PC-3 (cell line): ENCODE results near the gene CCL4. TPM values are rescaled to one million over a fixed set of nuclear protein-coding genes. Genes with fewer than 3 reads are reported as not detected.
"Not testable (repeated sequence)": the region's sequence is repeated elsewhere in the genome, so short reads cannot be mapped to it uniquely, and the experiment has no call there.

Experiments
- ATAC-seq: fragments of 200-7000 bp; cut with Tn5 transposase; 2 replicates; pipeline ENCODE4 v1.9.1; 2020; ENCODE audit warnings: mild to moderate bottlenecking, moderate library complexity
- BruUV-seq: library from RNA; stranded (reverse); fragments of 400-500 nt; replicated peaks from 2 replicates; lab custom pipeline; 2021; lab: Mats Ljungman, UMichigan
- CTCF ChIA-PET: fragments of 300-600 bp; sonication (Branson Sonifier 250); formaldehyde crosslinking; loops from one replicate; lab custom pipeline; 2022; ENCODE audit warnings: antibody characterized with exemption; lab: Charles Lee
- POLR2A ChIA-PET: fragments of 300-600 bp; sonication (Branson Sonifier 250); formaldehyde crosslinking; loops from one replicate; lab custom pipeline; 2022; ENCODE audit warnings: antibody characterized with exemption; ENCODE audit not compliant: unreplicated experiment; lab: Charles Lee
- DNase-seq: peaks from one replicate; pipeline ENCODE4 v3.0.0-alpha.2; 2015
- H2AFZ ChIP-seq: fragments of 300-600 bp; sonication (generic); 2 replicates; pipeline ENCODE4 v1.6.0; 2016; ENCODE audit warnings: antibody characterized with exemption, low read length
- H3F3A ChIP-seq: fragments of 300-600 bp; sonication (generic); one replicate; pipeline ENCODE4 v1.6.0; 2017; ENCODE audit warnings: antibody characterized with exemption, low read length, control low read depth, mild to moderate bottlenecking; ENCODE audit not compliant: unreplicated experiment
- H3K27ac ChIP-seq: fragments of 300-600 bp; sonication (generic); 2 replicates; pipeline ENCODE4 v1.5.1; 2016; ENCODE audit warnings: mild to moderate bottlenecking, low read length
- H3K27me3 ChIP-seq: fragments of 300-600 bp; sonication (generic); 2 replicates; pipeline ENCODE4 v1.6.1; 2016; ENCODE audit warnings: low read length, mixed read lengths
- H3K36me3 ChIP-seq: fragments of 300-600 bp; sonication (generic); 2 replicates; pipeline ENCODE4 v1.6.1; 2016; ENCODE audit warnings: low read depth, mixed run types, low read length, mixed read lengths
- H3K4me1 ChIP-seq: fragments of 300-600 bp; sonication (generic); 2 replicates; pipeline ENCODE4 v1.5.1; 2016; ENCODE audit warnings: low read length; ENCODE audit not compliant: insufficient read depth
- H3K4me2 ChIP-seq: fragments of 300-600 bp; sonication (generic); 2 replicates; pipeline ENCODE4 v1.6.0; 2016; ENCODE audit warnings: low read length
- H3K4me3 ChIP-seq: fragments of 300-600 bp; sonication (generic); 2 replicates; pipeline ENCODE4 v1.5.1; 2016; ENCODE audit warnings: mild to moderate bottlenecking, low read length, mixed read lengths
- H3K79me2 ChIP-seq: fragments of 300-600 bp; sonication (generic); 2 replicates; pipeline ENCODE4 v1.6.1; 2017; ENCODE audit warnings: low read length, mixed read lengths
- H3K9ac ChIP-seq: fragments of 300-600 bp; sonication (generic); 2 replicates; pipeline ENCODE4 v1.6.0; 2016; ENCODE audit warnings: mild to moderate bottlenecking, low read length
- H3K9me2 ChIP-seq: fragments of 300-600 bp; sonication (generic); replicated peaks from 2 replicates; pipeline ENCODE4 v1.6.1; 2016; ENCODE audit warnings: mixed run types, low read length, mixed read lengths
- H3K9me3 ChIP-seq: fragments of 300-600 bp; sonication (generic); 2 replicates; pipeline ENCODE4 v1.6.1; 2016; ENCODE audit warnings: low read length, mixed read lengths
- H4K20me1 ChIP-seq: fragments of 300-600 bp; sonication (generic); 2 replicates; pipeline ENCODE4 v1.6.1; 2016; ENCODE audit warnings: low read length, mixed read lengths
- CTCF ChIP-seq: fragments of 300-600 bp; sonication (generic); conservative IDR thresholded peaks from 2 replicates; pipeline ENCODE4 v1.5.1; 2017; ENCODE audit warnings: antibody characterized with exemption, low read depth, mild to moderate bottlenecking, low read length
- EZH2 ChIP-seq: fragments of 300-600 bp; sonication (generic); IDR thresholded peaks from one replicate; pipeline ENCODE4 v1.6.1; 2017; ENCODE audit warnings: antibody characterized with exemption, mild to moderate bottlenecking, low read length; ENCODE audit not compliant: unreplicated experiment
- EZH2phosphoT487 ChIP-seq: fragments of 300-600 bp; sonication (generic); IDR thresholded peaks from 2 replicates; pipeline ENCODE4 v1.6.1; 2018; ENCODE audit warnings: mild to moderate bottlenecking, antibody characterized with exemption, low read length, borderline replicate concordance
- intact Hi-C: fragments of 100-400 bp; cut with micrococcal nuclease; formaldehyde crosslinking; loops from 2 replicates; pipeline ENCODE4 v1.9.0; 2023
- total RNA-seq: library from RNA; depleted of rRNA; stranded (reverse); fragments of >200 nt; gene quantifications from 2 replicates; pipeline ENCODE4 v1.2.3, GENCODE V29; 2014

The CCL4 gene
- total RNA-seq, 1 experiment from 2014 or later: not detected

- Histone ChIP-seq H3K27ac (no peak overlapping the region), H2AFZ (no peak overlapping the region), H4K20me1 (no peaks in the 10 kb centered on the region), H3K4me3 (no peak overlapping the region), H3K9me3 (no peaks in the 10 kb centered on the region), H3K9me2 (no peaks in the 10 kb centered on the region), H3K9ac (no peak overlapping the region), H3F3A (no peaks in the 10 kb centered on the region), H3K36me3 (no peaks in the 10 kb centered on the region), H3K79me2 (no peaks in the 10 kb centered on the region), H3K4me1 (no peaks in the 10 kb centered on the region), H3K4me2 (no peak overlapping the region), H3K27me3 (peaks cover 4% of the 10 kb centered on the region; the same call in 1 of the 2 replicates)
- CTCF ChIA-PET: no interaction called here
- POLR2A ChIA-PET: no interaction called here
- no peak for TF ChIP-seq EZH2
- TF ChIP-seq CTCF: no peak
- no peak for TF ChIP-seq EZH2phosphoT487
- intact Hi-C loops: no loop called here
- no peak for DNase-seq
- no TSS peak for BruUV-seq
- ATAC-seq: no peak
Measured at GRCh38 chr17:36107660-36108059, 4.0 kb downstream of the CCL4 start.

- H3K36me3 ChIP-seq, ATAC-seq, BruUV-seq, H3K79me2 ChIP-seq, H3K4me2 ChIP-seq, H3K27me3 ChIP-seq, H3K9me2 ChIP-seq, intact Hi-C loops, H4K20me1 ChIP-seq, H3F3A ChIP-seq, CTCF ChIA-PET, H2AFZ ChIP-seq, H3K9ac ChIP-seq, H3K4me3 ChIP-seq, H3K27ac ChIP-seq, DNase-seq, H3K9me3 ChIP-seq, H3K4me1 ChIP-seq, POLR2A ChIA-PET: not testable (repeated sequence)
Measured at GRCh38 chr17:36108265-36108664, 4.6 kb downstream of the CCL4 start.

DNA sequence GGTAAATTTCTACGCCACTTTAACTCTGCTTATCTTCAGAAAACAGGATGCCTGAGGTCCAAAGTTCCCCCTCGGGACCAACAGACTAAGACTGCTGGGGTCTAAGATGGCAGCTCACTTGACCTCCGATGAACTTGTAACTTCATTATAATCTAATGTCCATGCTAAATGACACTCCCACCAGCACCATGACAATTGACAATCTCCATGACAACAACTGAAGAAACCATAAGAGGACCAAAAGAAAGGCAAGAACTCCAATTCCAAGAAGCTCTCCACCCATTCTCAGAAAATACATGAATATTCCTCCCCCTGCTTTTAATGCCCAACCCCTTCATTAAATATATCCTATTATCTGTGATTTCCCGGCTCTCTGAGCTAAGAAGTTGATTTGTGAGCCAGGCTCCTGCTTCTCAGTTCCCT, 7.5 kb downstream of the CCL4 start:
- TF ChIP-seq CTCF: no peak
- no peak for TF ChIP-seq EZH2
- TF ChIP-seq EZH2phosphoT487: no peak
- no peak for DNase-seq
- Histone ChIP-seq H3K9me3 (no peaks in the 10 kb centered on the region), H3K9me2 (no peaks in the 10 kb centered on the region), H4K20me1 (no peaks in the 10 kb centered on the region), H3K9ac (no peak overlapping the region), H3F3A (no peaks in the 10 kb centered on the region), H3K4me3 (no peak overlapping the region), H3K27me3 (peaks cover 4% of the 10 kb centered on the region; the same call in 1 of the 2 replicates), H3K27ac (no peak overlapping the region), H3K79me2 (no peaks in the 10 kb centered on the region), H3K36me3 (no peaks in the 10 kb centered on the region), H2AFZ (no peak overlapping the region), H3K4me1 (no peaks in the 10 kb centered on the region), H3K4me2 (no peak overlapping the region)
- BruUV-seq: no TSS peak
- intact Hi-C loops: no loop called here
- POLR2A ChIA-PET: no interaction called here
- CTCF ChIA-PET: no interaction called here
- ATAC-seq: no peak
